ENCODE measurements around the gene FBXO45.
"Not testable (repeated sequence)": the region's sequence is repeated elsewhere in the genome, so short reads cannot be mapped to it uniquely, and the experiment has no call there.

Gene FBXO45

GRCh38 chr3:196546537-196546936, 21.9 kb upstream of the FBXO45 start:
- DNase-seq (ENCODE audit: low spot score), result no peak
- H3K36me3 Mint-ChIP-seq (ENCODE audit: low read depth), result peaks cover 15% of the 10 kb centered on the region
- no peak overlapping the region for H3K27ac Mint-ChIP-seq
- peaks cover 26% of the 10 kb centered on the region for H3K9me3 Mint-ChIP-seq
- no peaks in the 10 kb centered on the region for H3K4me1 Mint-ChIP-seq (ENCODE audit: low read depth)
- H3K27me3 Mint-ChIP-seq (ENCODE audit: low read depth), result peaks cover 14% of the 10 kb centered on the region
- no peak overlapping the region for H3K4me3 Mint-ChIP-seq

- no peak overlapping the region for H3K4me3 Mint-ChIP-seq
- peaks cover 14% of the 10 kb centered on the region for H3K27me3 Mint-ChIP-seq (ENCODE audit: low read depth)
- peaks cover 29% of the 10 kb centered on the region for H3K9me3 Mint-ChIP-seq
- peaks cover 17% of the 10 kb centered on the region for H3K36me3 Mint-ChIP-seq (ENCODE audit: low read depth)
- H3K27ac Mint-ChIP-seq, result no peak overlapping the region
- no peaks in the 10 kb centered on the region for H3K4me1 Mint-ChIP-seq (ENCODE audit: low read depth)
- DNase-seq (ENCODE audit: low spot score), result no peak
Observed at GRCh38 chr3:196547067-196547466, 21.4 kb upstream of the FBXO45 start.

- peaks cover 22% of the 10 kb centered on the region for H3K36me3 Mint-ChIP-seq (ENCODE audit: low read depth)
- DNase-seq (ENCODE audit: low spot score); H3K27ac Mint-ChIP-seq; H3K4me3 Mint-ChIP-seq; H3K4me1 Mint-ChIP-seq (ENCODE audit: low read depth): not testable (repeated sequence)
- H3K27me3 Mint-ChIP-seq (ENCODE audit: low read depth), result peaks cover 14% of the 10 kb centered on the region
- peaks cover 29% of the 10 kb centered on the region for H3K9me3 Mint-ChIP-seq
Observed at GRCh38 chr3:196549312-196549711, 19.1 kb upstream of the FBXO45 start.

GRCh38 chr3:196550172-196550571, 18.3 kb upstream of the FBXO45 start:
- Mint-ChIP-seq H3K9me3 (peaks cover 29% of the 10 kb centered on the region), H3K36me3 (ENCODE audit: low read depth) (peaks cover 28% of the 10 kb centered on the region)
- DNase-seq (ENCODE audit: low spot score); H3K4me3 Mint-ChIP-seq; H3K27me3 Mint-ChIP-seq (ENCODE audit: low read depth); H3K27ac Mint-ChIP-seq; H3K4me1 Mint-ChIP-seq (ENCODE audit: low read depth): not testable (repeated sequence)

- Mint-ChIP-seq H3K9me3 (peaks cover 28% of the 10 kb centered on the region), H3K27me3 (ENCODE audit: low read depth) (peaks cover 7% of the 10 kb centered on the region), H3K4me3 (no peak overlapping the region)
Observed at GRCh38 chr3:196552253-196552652, 16.2 kb upstream of the FBXO45 start.

GRCh38 chr3:196553551-196553950, 14.9 kb upstream of the FBXO45 start:
- Mint-ChIP-seq H3K4me1 (ENCODE audit: low read depth) (no peaks in the 10 kb centered on the region), H3K27me3 (ENCODE audit: low read depth) (no peaks in the 10 kb centered on the region), H3K9me3 (peaks cover 18% of the 10 kb centered on the region), H3K4me3 (no peak overlapping the region), H3K27ac (no peak overlapping the region), H3K36me3 (ENCODE audit: low read depth) (peaks cover 27% of the 10 kb centered on the region)
- DNase-seq (ENCODE audit: low spot score), result no peak

More at GRCh38 chr3:196552253-196552652, 16.2 kb upstream of the FBXO45 start:
- Mint-ChIP-seq H3K27ac (no peak overlapping the region), H3K4me1 (ENCODE audit: low read depth) (no peaks in the 10 kb centered on the region), H3K36me3 (ENCODE audit: low read depth) (peaks cover 30% of the 10 kb centered on the region)
- no peak for DNase-seq (ENCODE audit: low spot score)

- no peak overlapping the region for H3K4me3 Mint-ChIP-seq
- H3K27me3 Mint-ChIP-seq (ENCODE audit: low read depth), result no peaks in the 10 kb centered on the region
- H3K9me3 Mint-ChIP-seq, result peaks cover 15% of the 10 kb centered on the region
- no peak overlapping the region for H3K27ac Mint-ChIP-seq
- peaks cover 30% of the 10 kb centered on the region for H3K36me3 Mint-ChIP-seq (ENCODE audit: low read depth)
- DNase-seq (ENCODE audit: low spot score), result no peak
- H3K4me1 Mint-ChIP-seq (ENCODE audit: low read depth), result peaks cover 2% of the 10 kb centered on the region
Observed at GRCh38 chr3:196554205-196554604, 14.3 kb upstream of the FBXO45 start.

- Mint-ChIP-seq H3K4me1 (ENCODE audit: low read depth) (peaks cover 2% of the 10 kb centered on the region), H3K27ac (no peak overlapping the region), H3K36me3 (ENCODE audit: low read depth) (peaks cover 24% of the 10 kb centered on the region), H3K4me3 (no peak overlapping the region), H3K9me3 (peaks cover 5% of the 10 kb centered on the region), H3K27me3 (ENCODE audit: low read depth) (no peaks in the 10 kb centered on the region)
- DNase-seq (ENCODE audit: low spot score), result no peak
Observed at GRCh38 chr3:196555295-196555694, 13.2 kb upstream of the FBXO45 start.

- DNase-seq (ENCODE audit: low spot score), result no peak
- no peaks in the 10 kb centered on the region for H3K9me3 Mint-ChIP-seq
- H3K27me3 Mint-ChIP-seq (ENCODE audit: low read depth), result no peaks in the 10 kb centered on the region
- H3K4me1 Mint-ChIP-seq (ENCODE audit: low read depth), result peaks cover 8% of the 10 kb centered on the region
- no peak overlapping the region for H3K27ac Mint-ChIP-seq
- peaks cover 27% of the 10 kb centered on the region for H3K36me3 Mint-ChIP-seq (ENCODE audit: low read depth)
- H3K4me3 Mint-ChIP-seq, result no peak overlapping the region
Observed at GRCh38 chr3:196557236-196557635, 11.2 kb upstream of the FBXO45 start.

GRCh38 chr3:196558476-196558875, 10.0 kb upstream of the FBXO45 start:
- Mint-ChIP-seq H3K27ac (no peak overlapping the region), H3K4me1 (ENCODE audit: low read depth) (peaks cover 14% of the 10 kb centered on the region), H3K9me3 (no peaks in the 10 kb centered on the region), H3K36me3 (ENCODE audit: low read depth) (peaks cover 28% of the 10 kb centered on the region), H3K4me3 (no peak overlapping the region), H3K27me3 (ENCODE audit: low read depth) (no peaks in the 10 kb centered on the region)
- DNase-seq (ENCODE audit: low spot score), result no peak

- H3K27me3 Mint-ChIP-seq (ENCODE audit: low read depth), result no peaks in the 10 kb centered on the region
- peaks cover 28% of the 10 kb centered on the region for H3K36me3 Mint-ChIP-seq (ENCODE audit: low read depth)
- H3K4me3 Mint-ChIP-seq, result no peak overlapping the region
- no peaks in the 10 kb centered on the region for H3K9me3 Mint-ChIP-seq
- no peak overlapping the region for H3K27ac Mint-ChIP-seq
- peaks cover 25% of the 10 kb centered on the region for H3K4me1 Mint-ChIP-seq (ENCODE audit: low read depth)
- DNase-seq (ENCODE audit: low spot score), result no peak
Observed at GRCh38 chr3:196559826-196560225, 8.6 kb upstream of the FBXO45 start.

- peak overlapping the region; percentile 78 for H3K4me3 Mint-ChIP-seq
- DNase-seq (ENCODE audit: low spot score), result no peak
- H3K36me3 Mint-ChIP-seq (ENCODE audit: low read depth), result peaks cover 25% of the 10 kb centered on the region
- H3K27ac Mint-ChIP-seq, result peak overlapping the region; percentile 71
- no peaks in the 10 kb centered on the region for H3K27me3 Mint-ChIP-seq (ENCODE audit: low read depth)
- no peaks in the 10 kb centered on the region for H3K9me3 Mint-ChIP-seq
- peaks cover 38% of the 10 kb centered on the region for H3K4me1 Mint-ChIP-seq (ENCODE audit: low read depth)
Observed at GRCh38 chr3:196563721-196564225, 4.7 kb upstream of the FBXO45 start.

GRCh38 chr3:196569003-196569516, 600 bp downstream of the FBXO45 start:
- Mint-ChIP-seq H3K9me3 (no peaks in the 10 kb centered on the region), H3K36me3 (ENCODE audit: low read depth) (peaks cover 12% of the 10 kb centered on the region), H3K27ac (peak overlapping the region; percentile 95), H3K4me3 (peak overlapping the region; percentile 99), H3K27me3 (ENCODE audit: low read depth) (no peaks in the 10 kb centered on the region), H3K4me1 (ENCODE audit: low read depth) (peaks cover 29% of the 10 kb centered on the region)
- peak; percentile 55 for DNase-seq (ENCODE audit: low spot score)

GRCh38 chr3:196570332-196570731, 1.9 kb downstream of the FBXO45 start:
- H3K27ac Mint-ChIP-seq; DNase-seq (ENCODE audit: low spot score); H3K9me3 Mint-ChIP-seq; H3K27me3 Mint-ChIP-seq (ENCODE audit: low read depth): not testable (repeated sequence)
- Mint-ChIP-seq H3K4me1 (ENCODE audit: low read depth) (peaks cover 26% of the 10 kb centered on the region), H3K4me3 (peak overlapping the region; percentile 99), H3K36me3 (ENCODE audit: low read depth) (peaks cover 13% of the 10 kb centered on the region)

- peaks cover 22% of the 10 kb centered on the region for H3K4me1 Mint-ChIP-seq (ENCODE audit: low read depth)
- H3K27ac Mint-ChIP-seq, result no peak overlapping the region
- no peak for DNase-seq (ENCODE audit: low spot score)
- no peaks in the 10 kb centered on the region for H3K9me3 Mint-ChIP-seq
- H3K27me3 Mint-ChIP-seq (ENCODE audit: low read depth), result no peaks in the 10 kb centered on the region
- no peak overlapping the region for H3K4me3 Mint-ChIP-seq
- H3K36me3 Mint-ChIP-seq (ENCODE audit: low read depth), result peaks cover 10% of the 10 kb centered on the region
Observed at GRCh38 chr3:196572389-196572788, 3.9 kb downstream of the FBXO45 start.
